Astrocyte of the spinal cord (primary cell): ENCODE data around the gene DMKN.

ENCODE experiments used
- DNase-seq: peaks from one replicate; pipeline ENCODE4 v3.0.0; 2011; ENCODE audit warnings: low read depth, low spot score
- H3K4me3 ChIP-seq: 2 replicates; pipeline ENCODE4 v1.5.1; 2011; ENCODE audit warnings: low read depth, mild to moderate bottlenecking, low read length, moderate library complexity
- in situ Hi-C: cut with HindIII; loops from 2 replicates; pipeline ENCODE4 v1.10.0; 2017; ENCODE audit warnings: low sequenced_read_pairs
- TF ChIP-seq, protein P1 (sequence below): IDR thresholded peaks from 2 replicates; pipeline ENCODE4 v1.5.1; 2012; ENCODE audit warnings: low read depth, mild to moderate bottlenecking, low read length, inconsistent platforms

DMKN gene

DNA sequence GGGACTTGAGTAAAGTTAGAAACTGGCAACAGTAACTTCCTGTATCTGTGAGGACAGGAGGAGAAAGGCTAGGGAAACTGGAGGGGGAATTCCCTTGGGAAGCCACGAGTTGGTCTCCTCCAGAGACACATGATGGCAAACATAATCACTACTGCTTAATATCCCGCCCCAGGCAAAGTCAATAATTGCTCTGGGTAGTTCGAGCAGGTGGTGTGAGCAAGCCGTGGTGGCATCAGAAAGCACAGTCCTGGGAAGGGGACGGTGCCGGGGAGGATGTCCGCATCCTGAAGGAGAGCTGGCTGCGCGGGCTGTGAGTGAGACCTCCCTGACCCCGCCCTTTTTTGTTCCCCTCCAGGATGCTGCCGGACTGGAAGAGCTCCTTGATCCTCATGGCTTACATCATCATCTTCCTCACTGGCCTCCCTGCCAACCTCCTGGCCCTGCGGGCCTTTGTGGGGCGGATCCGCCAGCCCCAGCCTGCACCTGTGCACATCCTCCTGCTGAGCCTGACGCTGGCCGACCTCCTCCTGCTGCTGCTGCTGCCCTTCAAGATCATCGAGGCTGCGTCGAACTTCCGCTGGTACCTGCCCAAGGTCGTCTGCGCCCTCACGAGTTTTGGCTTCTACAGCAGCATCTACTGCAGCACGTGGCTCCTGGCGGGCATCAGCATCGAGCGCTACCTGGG, 63.9 kb downstream of the DMKN start:
- no peak for DNase-seq
- TF ChIP-seq, protein P1, sequence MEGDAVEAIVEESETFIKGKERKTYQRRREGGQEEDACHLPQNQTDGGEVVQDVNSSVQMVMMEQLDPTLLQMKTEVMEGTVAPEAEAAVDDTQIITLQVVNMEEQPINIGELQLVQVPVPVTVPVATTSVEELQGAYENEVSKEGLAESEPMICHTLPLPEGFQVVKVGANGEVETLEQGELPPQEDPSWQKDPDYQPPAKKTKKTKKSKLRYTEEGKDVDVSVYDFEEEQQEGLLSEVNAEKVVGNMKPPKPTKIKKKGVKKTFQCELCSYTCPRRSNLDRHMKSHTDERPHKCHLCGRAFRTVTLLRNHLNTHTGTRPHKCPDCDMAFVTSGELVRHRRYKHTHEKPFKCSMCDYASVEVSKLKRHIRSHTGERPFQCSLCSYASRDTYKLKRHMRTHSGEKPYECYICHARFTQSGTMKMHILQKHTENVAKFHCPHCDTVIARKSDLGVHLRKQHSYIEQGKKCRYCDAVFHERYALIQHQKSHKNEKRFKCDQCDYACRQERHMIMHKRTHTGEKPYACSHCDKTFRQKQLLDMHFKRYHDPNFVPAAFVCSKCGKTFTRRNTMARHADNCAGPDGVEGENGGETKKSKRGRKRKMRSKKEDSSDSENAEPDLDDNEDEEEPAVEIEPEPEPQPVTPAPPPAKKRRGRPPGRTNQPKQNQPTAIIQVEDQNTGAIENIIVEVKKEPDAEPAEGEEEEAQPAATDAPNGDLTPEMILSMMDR = no peak
- H3K4me3 ChIP-seq = no peak overlapping the region
- in situ Hi-C loops = no loop called here

DNA sequence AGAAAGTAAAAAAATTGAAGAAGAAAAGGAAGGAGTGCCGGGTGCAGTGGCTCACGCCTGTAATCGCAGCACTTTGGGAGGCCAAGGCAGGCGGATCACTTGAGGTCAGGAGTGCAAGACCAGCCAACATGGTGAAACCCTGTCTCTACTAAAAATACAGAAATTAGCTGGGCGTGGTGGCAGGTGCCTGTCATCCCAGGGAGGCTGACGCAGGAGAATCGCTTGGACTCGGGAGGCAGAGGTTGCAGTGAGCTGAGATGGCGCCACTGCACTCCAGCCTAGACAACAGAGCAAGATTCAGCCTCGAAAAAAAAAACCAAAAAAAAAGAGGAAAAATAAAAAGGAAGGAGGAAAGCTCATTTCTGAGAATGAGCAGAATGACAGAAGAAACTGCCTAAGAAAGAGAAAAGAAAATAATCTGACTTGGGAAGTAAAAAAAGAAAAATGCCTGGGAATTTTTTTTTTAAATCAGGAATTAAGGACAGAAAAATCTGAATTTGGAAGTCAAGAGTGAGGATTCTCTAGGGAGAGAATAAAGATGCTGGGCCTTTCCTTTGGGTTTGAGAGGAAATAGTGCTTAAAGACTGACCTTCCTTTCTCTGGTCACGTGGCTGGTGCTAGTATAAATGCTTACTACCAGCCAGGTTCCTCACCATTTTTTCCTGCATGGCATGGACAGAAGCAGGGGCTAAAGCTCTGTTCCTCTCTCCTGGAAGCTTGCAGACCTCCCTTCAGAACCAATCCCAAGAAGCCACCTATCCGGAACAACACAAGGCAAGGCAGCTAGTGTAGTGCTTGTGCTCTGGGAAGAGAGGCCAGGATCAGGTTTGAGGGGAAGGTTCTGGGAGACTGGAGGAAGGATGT, 65.6 kb downstream of the DMKN start, which contains the start of gene FFAR2:
FFAR2 (plus strand) TSS at position 652 of the 864 bp plus-strand sequence. CDS start 1,458 bp downstream, outside the sequence.
- no peak within 1 kb of the TSS for H3K4me3 ChIP-seq
- in situ Hi-C loops = no loop called here
- no peak for DNase-seq
- TF ChIP-seq, protein P1 = no peak
